Prostate gland (tissue), 2 donors: ENCODE results near the gene MAP4.

Experiments used
- POLR2A ChIP-seq: fragments of 450-650 bp; IDR thresholded peaks from one replicate; pipeline ENCODE4 v1.6.1; 2016; ENCODE audit warnings: antibody characterized with exemption, mild to moderate bottlenecking
- POLR2AphosphoS5 ChIP-seq: sonication (generic); formaldehyde crosslinking; IDR thresholded peaks from one replicate; pipeline ENCODE4 v1.6.1; 2017; ENCODE audit warnings: antibody characterized with exemption
- TF ChIP-seq, protein P1 (sequence below), 4 experiments: fragments of 200-600 bp in 2 of 4; fragments of 450-650 bp in 2 of 4; sonication (generic) in 2 of 4; IDR thresholded peaks; 1 replicate in 3 of 4; 2 replicates in 1 of 4; pipeline ENCODE4 v1.5.1; 2016 to 2019; ENCODE audit warnings: antibody characterized with exemption in 4 of 4, mild to moderate bottlenecking in 2 of 4, moderate library complexity in 2 of 4

DNA sequence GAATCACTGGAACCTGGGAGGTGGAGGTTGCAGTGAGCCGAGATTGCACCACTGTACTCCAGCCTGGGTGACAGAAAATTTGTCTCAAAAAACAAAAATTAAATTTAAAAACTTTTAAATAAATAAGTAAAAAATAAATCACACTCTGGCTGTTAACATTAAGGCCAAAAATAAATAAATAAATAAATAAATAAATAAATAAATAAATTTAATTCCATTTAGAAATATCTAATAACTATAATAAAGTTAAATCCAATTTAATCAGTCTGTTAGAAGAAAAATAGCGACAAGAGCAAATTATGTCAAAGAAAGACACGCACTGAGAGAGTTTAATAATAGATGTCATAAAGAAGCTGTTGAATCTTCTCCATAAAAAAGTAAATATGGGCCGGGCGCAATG lies 13.4 kb downstream of the MAP4 start:
- TF ChIP-seq, protein P1, sequence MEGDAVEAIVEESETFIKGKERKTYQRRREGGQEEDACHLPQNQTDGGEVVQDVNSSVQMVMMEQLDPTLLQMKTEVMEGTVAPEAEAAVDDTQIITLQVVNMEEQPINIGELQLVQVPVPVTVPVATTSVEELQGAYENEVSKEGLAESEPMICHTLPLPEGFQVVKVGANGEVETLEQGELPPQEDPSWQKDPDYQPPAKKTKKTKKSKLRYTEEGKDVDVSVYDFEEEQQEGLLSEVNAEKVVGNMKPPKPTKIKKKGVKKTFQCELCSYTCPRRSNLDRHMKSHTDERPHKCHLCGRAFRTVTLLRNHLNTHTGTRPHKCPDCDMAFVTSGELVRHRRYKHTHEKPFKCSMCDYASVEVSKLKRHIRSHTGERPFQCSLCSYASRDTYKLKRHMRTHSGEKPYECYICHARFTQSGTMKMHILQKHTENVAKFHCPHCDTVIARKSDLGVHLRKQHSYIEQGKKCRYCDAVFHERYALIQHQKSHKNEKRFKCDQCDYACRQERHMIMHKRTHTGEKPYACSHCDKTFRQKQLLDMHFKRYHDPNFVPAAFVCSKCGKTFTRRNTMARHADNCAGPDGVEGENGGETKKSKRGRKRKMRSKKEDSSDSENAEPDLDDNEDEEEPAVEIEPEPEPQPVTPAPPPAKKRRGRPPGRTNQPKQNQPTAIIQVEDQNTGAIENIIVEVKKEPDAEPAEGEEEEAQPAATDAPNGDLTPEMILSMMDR (IDR thresholded peaks at IDR 0.05) = no peak
- no peak for TF ChIP-seq POLR2A
- TF ChIP-seq POLR2AphosphoS5 = no peak
